Measurements from ENCODE around the gene GLRA3. TPM values are rescaled to one million over a fixed set of nuclear protein-coding genes. Genes with fewer than 3 reads are reported as not detected.

The GLRA3 gene
- total and polyA plus RNA-seq, 9 donors, result not detected

DNA sequence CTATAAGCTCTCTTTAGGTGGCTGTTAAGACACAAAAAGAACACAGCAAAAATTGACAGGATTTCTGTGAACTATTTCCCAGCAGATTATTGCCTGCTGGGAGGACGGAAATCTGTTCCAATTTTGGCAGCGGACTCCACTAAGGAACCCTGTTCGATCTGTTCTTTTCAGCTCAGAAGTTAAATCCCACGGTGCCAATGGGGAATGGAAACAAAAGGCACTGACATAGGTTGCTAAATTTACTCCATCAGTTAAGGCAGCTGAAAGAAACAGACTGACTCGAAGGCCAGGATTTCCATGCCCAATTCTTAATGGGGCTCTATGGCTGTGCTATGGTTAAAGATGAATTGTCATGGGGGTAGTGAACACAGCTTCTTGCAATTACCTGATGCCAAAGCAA is 180.2 kb downstream of the GLRA3 start:
- no peaks in the 10 kb centered on the region for H3K36me3 ChIP-seq
- H3K27me3 ChIP-seq, result no peaks in the 10 kb centered on the region
- WGBS, 3 donors, result 82 to 90% (median 84%) methylated on average over 5 of the region's 5 CpGs
- no peaks in the 10 kb centered on the region for H3K9me3 ChIP-seq
- intact Hi-C loops (cut with DNase I), result no loop called here
- no peak overlapping the region for H3K27ac ChIP-seq
- H3K4me1 ChIP-seq (ENCODE audit: insufficient read depth), result no peaks in the 10 kb centered on the region
- no peak for DNase-seq
- H3K4me3 ChIP-seq, result no peak overlapping the region
- TF ChIP-seq EP300 (IDR thresholded peaks at IDR 0.05) (no peak), POLR2A (IDR thresholded peaks at IDR 0.05) (no peak)
- TF ChIP-seq, protein P1, sequence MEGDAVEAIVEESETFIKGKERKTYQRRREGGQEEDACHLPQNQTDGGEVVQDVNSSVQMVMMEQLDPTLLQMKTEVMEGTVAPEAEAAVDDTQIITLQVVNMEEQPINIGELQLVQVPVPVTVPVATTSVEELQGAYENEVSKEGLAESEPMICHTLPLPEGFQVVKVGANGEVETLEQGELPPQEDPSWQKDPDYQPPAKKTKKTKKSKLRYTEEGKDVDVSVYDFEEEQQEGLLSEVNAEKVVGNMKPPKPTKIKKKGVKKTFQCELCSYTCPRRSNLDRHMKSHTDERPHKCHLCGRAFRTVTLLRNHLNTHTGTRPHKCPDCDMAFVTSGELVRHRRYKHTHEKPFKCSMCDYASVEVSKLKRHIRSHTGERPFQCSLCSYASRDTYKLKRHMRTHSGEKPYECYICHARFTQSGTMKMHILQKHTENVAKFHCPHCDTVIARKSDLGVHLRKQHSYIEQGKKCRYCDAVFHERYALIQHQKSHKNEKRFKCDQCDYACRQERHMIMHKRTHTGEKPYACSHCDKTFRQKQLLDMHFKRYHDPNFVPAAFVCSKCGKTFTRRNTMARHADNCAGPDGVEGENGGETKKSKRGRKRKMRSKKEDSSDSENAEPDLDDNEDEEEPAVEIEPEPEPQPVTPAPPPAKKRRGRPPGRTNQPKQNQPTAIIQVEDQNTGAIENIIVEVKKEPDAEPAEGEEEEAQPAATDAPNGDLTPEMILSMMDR (IDR thresholded peaks at IDR 0.05), result no peak

DNA sequence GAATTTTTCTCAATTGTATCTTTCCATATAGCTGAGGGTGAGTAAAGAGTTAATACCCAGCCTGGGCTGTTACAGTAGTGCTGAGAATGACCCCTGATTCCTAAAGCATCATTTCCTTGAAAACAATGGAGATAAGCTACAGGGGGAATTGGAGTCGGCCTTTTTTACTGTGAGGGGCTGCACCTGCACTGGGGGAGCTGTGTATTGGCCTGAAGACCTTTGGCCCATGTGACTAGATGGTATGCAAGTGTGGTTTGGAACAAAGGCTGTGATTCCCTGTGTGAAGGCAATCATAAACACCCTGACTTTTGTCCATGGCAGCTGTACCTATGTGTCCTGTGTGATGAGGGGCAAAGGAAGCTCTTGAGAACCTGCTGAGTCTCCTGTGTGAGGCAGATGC is 182.7 kb downstream of the GLRA3 start:
- DNase-seq, result no peak
- intact Hi-C loops (cut with DNase I), result no loop called here
- Histone ChIP-seq H3K27ac (no peak overlapping the region), H3K4me3 (no peak overlapping the region), H3K9me3 (no peaks in the 10 kb centered on the region), H3K27me3 (no peaks in the 10 kb centered on the region), H3K36me3 (no peaks in the 10 kb centered on the region), H3K4me1 (ENCODE audit: insufficient read depth) (no peaks in the 10 kb centered on the region)
- TF ChIP-seq EP300 (IDR thresholded peaks at IDR 0.05) (no peak), POLR2A (IDR thresholded peaks at IDR 0.05) (no peak)
- TF ChIP-seq, protein P1 (IDR thresholded peaks at IDR 0.05), result no peak
- WGBS, 3 donors, result 8 to 15% (median 15%) methylated on average over 1 of the region's 1 CpG

DNA sequence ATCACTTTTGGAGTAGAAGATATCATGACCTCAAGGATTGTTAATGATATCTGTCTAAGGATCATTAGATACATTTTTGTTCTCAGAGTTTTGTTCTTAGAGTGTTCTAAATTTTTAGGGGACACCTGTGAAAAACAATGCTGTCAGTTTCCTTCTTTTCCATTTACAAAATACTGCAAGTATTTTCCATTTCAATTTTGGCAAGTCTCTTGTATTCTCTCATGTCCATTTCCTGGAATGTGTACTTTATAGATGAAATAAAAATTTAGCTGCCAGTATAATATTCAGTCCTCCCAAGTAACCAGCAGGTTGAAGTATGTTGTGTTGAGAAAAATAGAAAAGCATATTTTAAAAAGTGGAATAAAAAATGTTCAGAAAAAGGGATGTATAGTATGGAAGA is 188.9 kb downstream of the GLRA3 start:
- TF ChIP-seq, protein P1 (IDR thresholded peaks at IDR 0.05), result no peak
- TF ChIP-seq POLR2A (IDR thresholded peaks at IDR 0.05) (no peak), EP300 (IDR thresholded peaks at IDR 0.05) (no peak)
- intact Hi-C loops (cut with DNase I), result no loop called here
- Histone ChIP-seq H3K4me3 (no peak overlapping the region), H3K9me3 (no peaks in the 10 kb centered on the region), H3K4me1 (ENCODE audit: insufficient read depth) (no peaks in the 10 kb centered on the region), H3K36me3 (no peaks in the 10 kb centered on the region), H3K27me3 (no peaks in the 10 kb centered on the region), H3K27ac (no peak overlapping the region)
- no peak for DNase-seq

DNA sequence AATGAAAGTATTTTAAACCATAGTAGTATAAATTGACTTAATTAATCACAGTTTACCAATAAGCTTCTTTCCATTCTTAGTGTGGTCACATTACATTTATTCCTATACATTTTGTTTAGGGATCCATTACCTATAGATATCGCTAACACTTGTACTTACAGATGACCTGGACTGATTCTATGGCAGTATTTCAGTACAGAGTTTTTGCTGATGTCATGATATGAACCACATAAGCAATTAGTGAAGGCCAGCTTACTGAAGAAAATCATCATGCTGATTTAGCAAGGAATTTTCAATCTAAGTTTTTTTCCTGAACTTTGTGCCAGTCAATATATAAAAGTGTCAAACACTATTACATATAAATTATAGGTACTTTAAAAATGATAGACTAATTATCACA is 193.3 kb downstream of the GLRA3 start:
- Histone ChIP-seq H3K27ac (no peak overlapping the region), H3K36me3 (no peaks in the 10 kb centered on the region), H3K4me1 (ENCODE audit: insufficient read depth) (no peaks in the 10 kb centered on the region), H3K27me3 (no peaks in the 10 kb centered on the region), H3K4me3 (no peak overlapping the region), H3K9me3 (no peaks in the 10 kb centered on the region)
- no peak for TF ChIP-seq POLR2A (IDR thresholded peaks at IDR 0.05)
- TF ChIP-seq, protein P1 (IDR thresholded peaks at IDR 0.05), result no peak
- no peak for TF ChIP-seq EP300 (IDR thresholded peaks at IDR 0.05)
- intact Hi-C loops (cut with DNase I), result loop anchor here in 1 of 4 donors (10.0 kb wide), 1 partner anchor 271 kb away; no protein-coding TSS in a partner anchor
- WGBS, 3 donors, result 97 to 100% (median 97%) methylated on average over 1 of the region's 1 CpG
- DNase-seq, result no peak

All from ovary (tissue), 9 donors.